ENCODE measurements around the gene EGFL7. TPM values are rescaled to one million over a fixed set of nuclear protein-coding genes. Genes with fewer than 3 reads are reported as not detected.

EGFL7 gene
- polyA plus RNA-seq, 1 experiment: 3.9 TPM

- ChIA-PET POLR2A (no interaction called here), CTCF (no interaction called here)
- H3K9me3 ChIP-seq (ENCODE audit: control insufficient read depth, insufficient read depth, low read length): no peaks in the 10 kb centered on the region; the same call in 1 of the 2 replicates
- H3K27me3 ChIP-seq (ENCODE audit: control insufficient read depth, insufficient read depth, low read length): no peaks in the 10 kb centered on the region
- H3K4me3 ChIP-seq (ENCODE audit: low read depth, low read length): no peak overlapping the region
- TF ChIP-seq, protein P1, sequence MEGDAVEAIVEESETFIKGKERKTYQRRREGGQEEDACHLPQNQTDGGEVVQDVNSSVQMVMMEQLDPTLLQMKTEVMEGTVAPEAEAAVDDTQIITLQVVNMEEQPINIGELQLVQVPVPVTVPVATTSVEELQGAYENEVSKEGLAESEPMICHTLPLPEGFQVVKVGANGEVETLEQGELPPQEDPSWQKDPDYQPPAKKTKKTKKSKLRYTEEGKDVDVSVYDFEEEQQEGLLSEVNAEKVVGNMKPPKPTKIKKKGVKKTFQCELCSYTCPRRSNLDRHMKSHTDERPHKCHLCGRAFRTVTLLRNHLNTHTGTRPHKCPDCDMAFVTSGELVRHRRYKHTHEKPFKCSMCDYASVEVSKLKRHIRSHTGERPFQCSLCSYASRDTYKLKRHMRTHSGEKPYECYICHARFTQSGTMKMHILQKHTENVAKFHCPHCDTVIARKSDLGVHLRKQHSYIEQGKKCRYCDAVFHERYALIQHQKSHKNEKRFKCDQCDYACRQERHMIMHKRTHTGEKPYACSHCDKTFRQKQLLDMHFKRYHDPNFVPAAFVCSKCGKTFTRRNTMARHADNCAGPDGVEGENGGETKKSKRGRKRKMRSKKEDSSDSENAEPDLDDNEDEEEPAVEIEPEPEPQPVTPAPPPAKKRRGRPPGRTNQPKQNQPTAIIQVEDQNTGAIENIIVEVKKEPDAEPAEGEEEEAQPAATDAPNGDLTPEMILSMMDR (IDR thresholded peaks at IDR 0.05; ENCODE audit: low read depth, low read length): no peak
- DNase-seq (ENCODE audit: low read depth, low spot score): no peak
- H3K27ac ChIP-seq (ENCODE audit: low read depth, low read length): no peak overlapping the region
These were observed 41.0 kb upstream of the EGFL7 start for GRCh38 chr9:136621734-136622093.

- H3K27me3 ChIP-seq (ENCODE audit: control insufficient read depth, insufficient read depth, low read length): peaks cover 2% of the 10 kb centered on the region
- no peak overlapping the region for H3K4me3 ChIP-seq (ENCODE audit: low read depth, low read length)
- H3K9me3 ChIP-seq (ENCODE audit: control insufficient read depth, insufficient read depth, low read length): no peaks in the 10 kb centered on the region; the same call in 1 of the 2 replicates
- TF ChIP-seq, protein P1 (IDR thresholded peaks at IDR 0.05; ENCODE audit: low read depth, low read length): no peak
- no peak for DNase-seq (ENCODE audit: low read depth, low spot score)
- H3K27ac ChIP-seq (ENCODE audit: low read depth, low read length): no peak overlapping the region
- CTCF ChIA-PET: interaction anchor here (8.2 kb wide), 1 partner anchor 134 kb away, joined by 183 read pairs; no protein-coding TSS in a partner anchor
- POLR2A ChIA-PET: interaction anchor here (1.4 kb wide), 1 partner anchor 139 kb away, joined by 3 read pairs; no protein-coding TSS in a partner anchor
These were observed 40.2 kb upstream of the EGFL7 start for GRCh38 chr9:136622538-136622948.

GRCh38 chr9:136623016-136623841 lies 39.5 kb upstream of the EGFL7 start:
- POLR2A ChIA-PET: interaction anchor here (0.6 to 1.4 kb wide), 3 partner anchors 77 to 549 kb away, joined by 3 to 5 read pairs (median 3); no protein-coding TSS in a partner anchor
- no peaks in the 10 kb centered on the region; the same call in 1 of the 2 replicates for H3K9me3 ChIP-seq (ENCODE audit: control insufficient read depth, insufficient read depth, low read length)
- peaks cover 5% of the 10 kb centered on the region for H3K27me3 ChIP-seq (ENCODE audit: control insufficient read depth, insufficient read depth, low read length)
- CTCF ChIA-PET: interaction anchor here (8.2 kb wide), 1 partner anchor 135 kb away, joined by 183 read pairs; no protein-coding TSS in a partner anchor
- no peak overlapping the region for H3K4me3 ChIP-seq (ENCODE audit: low read depth, low read length)
- TF ChIP-seq, protein P1 (IDR thresholded peaks at IDR 0.05; ENCODE audit: low read depth, low read length): no peak
- DNase-seq (ENCODE audit: low read depth, low spot score): no peak
- H3K27ac ChIP-seq (ENCODE audit: low read depth, low read length): no peak overlapping the region

DNA sequence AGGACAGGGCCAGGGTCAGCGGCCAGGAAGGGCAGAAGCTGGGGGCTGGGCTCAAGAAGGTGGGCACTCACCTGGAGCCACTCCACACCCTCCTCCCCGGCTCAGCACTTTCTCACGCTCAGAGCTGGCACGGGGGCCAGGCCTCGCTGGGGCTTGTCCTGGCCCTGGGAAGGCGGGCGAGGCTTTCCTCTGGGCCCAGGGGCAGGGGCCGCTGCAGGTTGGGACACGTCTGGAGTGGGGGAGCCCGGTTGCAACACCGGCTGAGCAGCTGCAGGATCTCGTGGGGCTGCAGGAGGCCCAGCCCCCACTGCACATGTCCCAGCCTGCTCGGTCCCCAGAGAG lies 38.9 kb upstream of the EGFL7 start:
- H3K9me3 ChIP-seq (ENCODE audit: control insufficient read depth, insufficient read depth, low read length): no peaks in the 10 kb centered on the region; the same call in 1 of the 2 replicates
- ChIA-PET CTCF (interaction anchor here (8.2 kb wide), 1 partner anchor 136 kb away, joined by 183 read pairs; no protein-coding TSS in a partner anchor), POLR2A (interaction anchor here (0.6 to 1.4 kb wide), 3 partner anchors 77 to 550 kb away, joined by 3 to 5 read pairs (median 3); no protein-coding TSS in a partner anchor)
- DNase-seq (ENCODE audit: low read depth, low spot score): no peak
- no peak overlapping the region for H3K27ac ChIP-seq (ENCODE audit: low read depth, low read length)
- peaks cover 5% of the 10 kb centered on the region for H3K27me3 ChIP-seq (ENCODE audit: control insufficient read depth, insufficient read depth, low read length)
- TF ChIP-seq, protein P1 (IDR thresholded peaks at IDR 0.05; ENCODE audit: low read depth, low read length): no peak
- H3K4me3 ChIP-seq (ENCODE audit: low read depth, low read length): no peak overlapping the region
